Stimulated activated CD8-positive, alpha-beta memory T cell treated with anti-CD3 and anti-CD28 coated beads, Interleukin-4, amount 100 ng/mL, for 4 hours (primary cell): ENCODE measurements around the gene MAP1LC3B2.
"Not testable (repeated sequence)": the region's sequence is repeated elsewhere in the genome, so short reads cannot be mapped to it uniquely, and the experiment has no call there.

ENCODE experiments used
- DNase-seq, 2 donors: peaks; one replicate each; pipeline ENCODE4 v3.0.0-alpha.2; 2020; ENCODE audit warnings: low read depth in 2 of 2, low spot score in 1 of 2

Gene MAP1LC3B2

DNA sequence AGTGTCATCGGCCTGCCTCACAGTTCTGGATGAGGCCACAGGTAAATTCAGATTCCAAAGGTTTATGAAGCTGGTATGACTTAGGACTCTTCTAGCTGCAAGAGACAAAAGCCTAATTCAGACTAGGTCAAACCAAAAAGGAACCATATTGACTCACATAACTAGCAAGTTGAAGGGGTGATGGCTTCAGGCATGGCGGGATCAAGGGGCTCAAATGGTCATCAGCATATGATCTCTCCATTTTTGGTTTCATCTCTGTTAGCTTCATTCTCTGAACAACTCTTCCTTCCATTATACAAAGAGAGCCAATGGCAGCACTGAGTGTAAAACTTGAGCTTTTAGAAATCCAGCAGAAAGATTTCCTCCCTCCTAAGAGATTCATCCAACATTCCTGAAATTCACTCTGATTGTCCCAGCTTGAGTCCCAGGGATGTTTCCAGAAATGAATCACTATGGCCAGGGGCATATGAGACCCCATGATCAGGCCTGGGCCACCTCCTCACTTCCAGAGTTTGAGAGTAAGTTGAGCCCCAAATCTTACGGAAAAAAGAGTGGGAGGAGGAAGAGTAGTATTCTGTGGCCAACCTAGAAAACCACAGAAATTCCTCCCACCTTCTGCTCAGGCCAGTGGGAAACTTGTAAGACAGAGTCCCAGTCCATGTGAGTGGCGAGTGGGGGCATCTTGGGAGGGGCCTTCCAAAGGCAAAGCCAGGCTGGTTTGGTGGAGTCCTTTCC lies 2.0 kb upstream of the MAP1LC3B2 start:
- no peak for DNase-seq

DNA sequence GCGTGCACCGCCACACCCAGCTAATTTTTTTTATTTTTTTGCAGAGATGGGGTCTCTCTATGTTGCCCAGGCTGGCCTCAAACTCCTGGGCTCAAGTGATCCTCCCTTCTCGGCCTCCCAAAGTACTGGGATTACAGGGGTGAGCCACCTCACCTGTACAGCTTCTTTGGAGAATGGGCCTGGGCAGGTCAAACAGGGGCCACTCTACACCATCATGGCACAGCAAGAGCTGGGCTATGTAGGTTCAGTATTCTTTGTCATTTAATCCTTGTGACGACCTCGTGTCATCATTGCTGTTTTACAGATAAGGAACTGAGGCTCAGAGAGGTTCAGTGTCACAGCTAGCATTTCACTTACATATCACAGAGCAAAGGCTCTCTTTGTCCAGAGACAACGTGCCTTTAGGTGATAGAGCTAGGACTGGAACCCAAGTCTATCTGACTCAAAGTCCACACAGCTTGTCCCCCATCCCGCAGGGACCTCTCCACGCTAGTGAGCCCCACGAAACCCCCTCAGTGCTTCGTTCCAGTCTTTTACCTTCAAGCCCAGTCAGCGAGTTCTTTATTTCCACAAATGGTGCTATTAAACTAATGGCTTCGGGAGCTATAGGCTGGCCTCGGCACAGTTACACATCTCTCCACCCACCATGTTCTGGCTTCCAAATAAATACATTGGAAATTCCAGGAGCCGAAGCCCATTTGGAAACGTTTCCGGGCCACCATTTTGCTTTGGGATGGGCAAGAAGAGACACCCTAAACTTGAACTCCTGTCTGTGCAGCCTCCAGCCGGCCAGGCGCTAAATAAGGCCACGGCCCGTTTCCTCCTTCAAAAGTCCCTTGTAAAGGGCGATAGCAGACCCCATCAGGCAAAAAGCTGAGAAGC lies 660 bp upstream of the MAP1LC3B2 start:
- no peak for DNase-seq

DNA sequence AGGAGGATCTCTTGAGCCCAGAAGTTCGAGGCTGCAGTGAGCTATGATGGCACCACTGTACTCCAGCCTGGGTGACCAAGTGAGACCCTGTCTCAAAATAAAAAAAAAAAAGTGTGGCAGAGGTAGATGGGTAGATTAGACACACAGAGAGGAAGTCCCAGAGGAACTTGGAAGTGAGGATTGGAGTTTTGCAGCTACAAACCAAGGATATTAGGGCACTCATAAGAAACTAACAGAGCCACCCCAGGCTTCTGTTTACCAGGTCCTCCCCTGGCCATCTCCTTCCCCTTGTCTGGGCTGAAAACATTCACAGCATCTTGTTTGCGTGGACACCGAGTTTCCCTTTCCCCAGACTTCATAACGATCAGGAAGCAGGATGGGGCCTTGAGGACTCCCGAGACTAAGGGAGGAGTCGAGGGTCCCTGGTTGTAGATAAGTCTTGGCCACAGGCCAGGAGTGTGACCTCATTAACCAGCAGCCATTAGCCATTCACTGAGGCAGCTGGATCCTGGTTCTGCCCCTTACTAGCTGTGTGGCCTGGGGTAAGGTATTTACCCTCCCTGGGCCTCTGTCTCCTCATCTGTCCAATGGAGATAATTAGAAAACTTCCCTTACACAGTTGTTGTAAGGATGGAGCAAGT lies 2.1 kb downstream of the MAP1LC3B2 start:
- no peak for DNase-seq

DNA sequence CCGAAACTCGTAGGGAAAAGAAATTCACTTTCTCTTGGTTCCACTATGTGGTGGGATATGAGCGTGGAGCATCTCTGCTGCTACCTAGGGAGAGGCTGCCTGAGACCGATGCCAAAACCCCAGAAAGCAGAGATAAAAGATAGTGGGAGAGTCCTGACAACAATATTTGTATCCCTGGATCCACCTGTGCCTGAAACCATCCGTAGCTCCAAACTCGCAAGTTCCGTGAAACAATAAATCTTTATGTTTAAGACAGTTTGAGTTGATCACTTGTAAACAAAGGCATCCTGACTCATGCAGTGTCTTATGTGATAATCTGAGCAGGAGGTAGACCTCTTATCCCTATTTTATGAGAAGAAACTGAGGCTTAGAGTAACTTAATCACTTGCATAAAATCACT lies 2.9 kb downstream of the MAP1LC3B2 start:
- DNase-seq, result no peak

DNA sequence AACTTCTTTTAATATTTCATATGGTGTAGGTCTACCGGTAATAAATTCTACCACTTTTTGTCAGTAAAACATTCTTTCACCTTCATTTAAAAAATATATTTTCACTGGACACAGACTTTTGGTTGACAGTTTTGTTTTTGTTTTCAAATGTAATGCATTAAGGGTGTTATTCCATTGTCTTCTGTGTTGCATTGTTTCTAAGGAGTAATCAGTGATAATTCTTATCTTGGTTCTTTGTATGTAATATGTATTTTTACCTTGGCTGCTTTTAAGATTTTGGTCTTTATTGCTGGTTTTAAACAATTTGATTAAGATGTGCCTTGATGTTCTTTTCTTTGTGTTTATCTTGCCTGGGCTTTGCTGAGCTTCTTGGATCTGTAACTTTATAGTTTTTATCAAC lies 4.1 kb downstream of the MAP1LC3B2 start:
- no peak for DNase-seq

DNA sequence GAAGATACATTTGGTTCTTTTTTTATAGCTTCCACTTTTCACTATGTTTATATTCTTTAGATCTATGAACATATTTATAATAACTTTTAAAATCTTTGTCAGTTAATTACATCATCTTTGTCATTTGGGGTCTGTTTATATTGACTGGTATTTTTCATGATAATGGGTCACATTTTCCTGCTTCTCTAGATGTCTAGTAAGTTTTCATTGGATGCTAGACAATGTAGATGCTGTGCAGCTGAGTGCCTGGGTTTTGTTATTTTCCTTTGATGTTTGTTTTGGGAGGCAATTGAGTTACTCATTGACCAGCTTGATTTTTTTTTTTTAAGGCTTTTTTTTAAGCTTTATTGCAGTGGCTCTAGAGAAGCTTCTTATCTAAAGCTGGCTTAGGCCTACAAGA lies 4.9 kb downstream of the MAP1LC3B2 start:
- DNase-seq, result no peak

DNA sequence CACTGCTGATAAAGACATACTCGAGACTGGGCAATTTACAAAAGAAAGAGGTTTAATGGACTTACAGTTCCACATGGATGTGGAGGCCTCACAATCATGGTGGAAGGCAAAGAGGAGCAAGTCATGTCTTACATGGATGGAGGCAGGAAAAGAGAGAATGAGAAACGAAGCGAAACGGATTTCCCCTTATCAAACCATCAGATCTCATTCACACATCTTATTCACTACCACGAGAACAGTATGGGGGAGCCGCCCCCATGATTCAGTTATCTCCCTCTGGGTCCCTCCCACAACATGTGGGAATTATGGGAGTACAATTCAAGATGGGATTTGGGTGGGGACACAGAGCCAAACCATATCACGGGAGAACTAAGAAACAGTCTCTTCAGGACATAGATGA lies 6.0 kb downstream of the MAP1LC3B2 start:
- not testable (repeated sequence) for DNase-seq

DNA sequence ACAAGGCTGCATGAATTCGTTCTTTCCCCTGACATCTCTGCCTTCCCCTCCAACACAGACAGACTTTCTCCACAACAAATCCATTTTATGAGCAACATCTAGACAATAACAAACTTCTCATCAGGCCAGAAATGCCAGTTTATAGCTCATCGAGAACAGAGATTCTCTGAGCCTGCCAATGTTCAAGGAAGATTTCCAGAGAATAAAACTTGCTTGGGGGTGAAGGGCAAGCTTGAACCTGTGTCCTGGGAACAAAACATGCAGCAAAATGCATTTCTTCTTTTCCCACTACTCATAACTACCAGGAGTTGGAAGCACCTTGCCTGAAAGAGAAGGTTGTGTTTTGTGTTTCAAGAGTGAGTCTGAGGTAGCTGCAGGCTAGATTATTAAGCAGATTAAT lies 6.8 kb downstream of the MAP1LC3B2 start:
- no peak for DNase-seq

DNA sequence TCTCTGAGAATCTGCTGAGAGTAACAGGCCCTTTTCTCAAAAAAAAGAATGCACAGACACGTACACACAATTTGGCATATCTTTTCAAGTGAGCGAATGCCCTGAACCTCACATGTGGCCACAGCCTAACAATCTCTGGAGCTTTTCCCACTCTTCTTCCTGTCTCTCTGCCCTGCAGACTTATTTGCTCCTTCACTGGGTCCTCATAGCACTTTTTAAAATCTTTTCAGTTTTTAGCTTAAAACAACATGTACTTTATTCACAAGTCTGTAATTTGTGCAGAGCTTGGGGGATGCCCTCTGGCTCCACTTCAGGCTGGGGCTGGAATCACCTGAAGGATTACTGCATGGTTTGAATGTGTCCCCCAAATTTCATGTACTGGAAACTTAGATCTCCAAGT lies 9.0 kb downstream of the MAP1LC3B2 start:
- no peak for DNase-seq

DNA sequence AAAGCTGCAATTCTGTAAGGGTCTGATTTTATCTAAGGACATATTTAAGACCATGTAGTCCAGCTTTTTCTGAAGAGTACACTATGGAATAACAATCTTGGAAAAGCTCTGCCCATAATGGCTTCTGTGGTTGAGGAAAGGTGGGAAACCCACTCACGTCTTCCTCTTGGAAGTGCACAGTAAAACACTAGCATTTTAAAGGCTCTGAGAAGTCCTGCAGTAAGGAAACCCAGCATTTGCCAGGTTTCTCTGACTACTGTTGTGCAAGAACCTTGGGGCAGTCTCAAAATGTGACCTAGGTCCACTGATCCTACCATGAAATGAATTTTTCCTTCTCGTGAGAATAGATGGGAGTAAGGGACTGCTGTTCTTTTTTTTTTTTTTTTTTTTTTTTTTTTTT lies 11.9 kb downstream of the MAP1LC3B2 start:
- no peak for DNase-seq

DNA sequence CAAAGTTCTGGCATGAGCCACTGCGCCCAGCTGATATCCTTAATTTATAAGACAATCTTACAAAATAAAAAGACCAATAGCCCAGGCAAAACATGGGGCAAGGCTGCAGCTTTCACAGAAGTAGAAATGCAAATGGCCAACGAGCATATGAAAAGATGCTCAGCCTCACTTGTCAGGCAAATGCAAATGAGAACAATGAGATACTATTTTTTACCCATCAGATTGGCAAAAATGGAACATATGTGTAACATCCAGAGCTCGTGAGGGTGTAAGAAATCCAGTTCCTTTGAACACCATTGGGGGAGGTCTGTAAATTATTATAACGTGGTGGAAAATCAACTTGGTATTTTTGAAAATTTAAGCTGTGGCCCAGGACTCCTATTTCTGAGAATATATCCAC lies 14.6 kb downstream of the MAP1LC3B2 start:
- DNase-seq, result no peak

DNA sequence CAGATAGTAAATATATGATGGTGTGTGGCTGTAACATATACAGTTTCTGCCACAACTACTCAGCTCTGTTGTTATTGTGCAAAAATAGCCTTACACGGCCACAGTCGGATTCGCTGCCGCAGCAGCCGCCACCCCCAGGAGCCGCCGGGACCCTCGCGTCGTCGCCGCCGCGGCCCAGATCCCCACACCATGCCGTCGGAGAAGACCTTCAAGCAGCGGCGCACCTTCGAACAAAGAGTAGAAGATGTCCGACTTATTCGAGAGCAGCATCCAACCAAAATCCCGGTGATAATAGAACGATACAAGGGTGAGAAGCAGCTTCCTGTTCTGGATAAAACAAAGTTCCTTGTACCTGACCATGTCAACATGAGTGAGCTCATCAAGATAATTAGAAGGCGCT lies 16.6 kb downstream of the MAP1LC3B2 start:
- DNase-seq, result not testable (repeated sequence)

DNA sequence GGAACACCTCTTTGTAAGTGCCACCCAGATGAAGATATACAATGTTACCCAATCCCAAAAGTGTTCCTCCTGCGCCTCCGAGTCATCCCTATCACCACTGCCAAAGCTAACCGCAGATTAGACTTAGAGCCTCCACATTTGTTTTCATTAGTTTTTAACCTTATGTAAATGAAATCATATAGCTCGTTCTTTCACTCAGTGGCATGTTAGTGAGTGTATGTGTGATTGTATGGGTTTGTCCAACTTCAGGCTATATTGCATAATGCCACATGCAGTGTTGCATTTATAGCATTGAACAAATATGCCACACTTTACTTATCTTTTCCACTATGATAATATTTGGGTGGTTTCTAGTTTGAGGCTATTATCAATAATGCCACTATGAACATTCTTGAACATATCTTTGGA lies 18.0 kb downstream of the MAP1LC3B2 start:
- no peak for DNase-seq

DNA sequence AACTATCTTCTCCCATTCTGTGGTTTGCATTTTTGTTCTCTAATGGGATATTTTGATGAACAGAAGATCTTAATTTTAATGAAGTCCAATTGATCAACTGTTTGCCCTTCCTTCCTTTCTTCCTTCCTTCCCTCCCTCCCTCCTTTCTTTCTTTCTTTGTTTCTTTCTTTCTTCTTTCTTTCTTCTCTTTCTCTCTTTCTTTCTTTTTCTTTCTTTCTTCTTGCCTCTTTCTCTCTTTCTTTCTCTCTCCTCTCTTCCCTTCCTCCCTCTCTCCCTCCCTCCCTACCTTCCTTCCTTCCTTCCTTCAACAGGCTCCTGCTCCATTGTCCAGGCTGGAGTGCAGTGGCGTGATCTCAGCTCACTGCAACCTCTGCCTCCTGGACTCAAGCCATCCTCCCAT lies 18.9 kb downstream of the MAP1LC3B2 start:
- DNase-seq, result no peak

DNA sequence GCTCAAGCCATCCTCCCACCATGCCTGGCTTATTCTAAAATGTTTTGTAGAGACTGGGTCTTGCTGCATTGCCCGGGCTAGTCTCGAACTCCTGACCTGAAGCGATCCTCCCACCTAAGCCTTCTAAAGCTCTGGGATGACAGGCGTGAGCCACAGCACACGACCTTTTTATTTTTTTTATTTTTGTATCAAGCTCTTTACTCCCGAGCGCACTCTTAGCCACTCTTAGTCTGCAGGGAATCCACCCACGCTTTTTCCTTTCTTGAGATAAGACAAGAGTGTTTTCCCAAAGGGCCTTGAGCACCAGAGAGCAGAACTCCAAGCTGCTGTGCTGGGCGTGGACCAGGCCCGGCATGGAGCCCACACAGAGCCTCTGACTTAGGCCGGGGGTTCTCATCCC lies 23.4 kb downstream of the MAP1LC3B2 start:
- no peak for DNase-seq

DNA sequence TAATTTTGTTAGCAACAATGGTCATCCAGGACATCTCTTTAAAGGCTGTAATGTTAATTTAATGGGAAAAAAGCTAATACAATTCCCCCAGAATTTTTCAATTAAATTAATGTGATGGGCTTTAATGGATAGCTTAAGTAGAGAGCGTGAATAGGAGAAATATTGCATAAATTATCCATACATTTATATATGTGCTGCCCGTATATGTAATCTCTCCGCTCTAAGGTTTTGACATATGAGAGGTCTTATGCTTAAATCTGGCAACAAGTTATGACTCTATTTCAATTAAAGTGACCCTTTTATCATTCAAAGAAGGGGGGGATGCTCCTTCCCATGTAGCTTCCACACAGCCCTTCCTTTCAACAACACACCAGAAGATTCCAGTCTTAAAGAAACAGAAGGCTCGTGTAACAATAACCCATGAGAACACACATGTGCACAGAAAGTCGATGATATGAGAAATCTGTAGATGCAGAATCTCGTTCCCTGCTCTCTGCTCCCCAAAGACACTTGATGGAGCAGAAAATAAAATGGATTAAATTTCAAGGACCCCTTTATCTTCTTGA lies 24.0 kb downstream of the MAP1LC3B2 start:
- no peak for DNase-seq

DNA sequence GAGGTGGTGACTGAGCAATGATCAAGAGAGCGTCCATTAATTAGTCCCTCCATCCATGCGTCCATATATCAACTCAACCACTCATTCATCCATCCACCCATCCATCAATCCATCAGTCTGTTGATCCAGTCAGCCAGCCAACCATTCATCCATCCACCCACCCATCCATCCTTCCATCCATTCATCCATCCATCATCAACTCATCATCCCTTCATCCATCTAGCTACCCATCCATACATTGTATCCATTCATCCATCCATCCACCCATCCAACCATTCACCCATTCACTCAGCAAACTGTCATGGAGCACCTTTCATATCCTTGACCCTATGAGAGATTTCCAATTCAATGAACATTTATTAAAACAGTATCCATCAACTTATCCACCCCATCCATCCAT lies 28.1 kb downstream of the MAP1LC3B2 start:
- DNase-seq, result no peak

DNA sequence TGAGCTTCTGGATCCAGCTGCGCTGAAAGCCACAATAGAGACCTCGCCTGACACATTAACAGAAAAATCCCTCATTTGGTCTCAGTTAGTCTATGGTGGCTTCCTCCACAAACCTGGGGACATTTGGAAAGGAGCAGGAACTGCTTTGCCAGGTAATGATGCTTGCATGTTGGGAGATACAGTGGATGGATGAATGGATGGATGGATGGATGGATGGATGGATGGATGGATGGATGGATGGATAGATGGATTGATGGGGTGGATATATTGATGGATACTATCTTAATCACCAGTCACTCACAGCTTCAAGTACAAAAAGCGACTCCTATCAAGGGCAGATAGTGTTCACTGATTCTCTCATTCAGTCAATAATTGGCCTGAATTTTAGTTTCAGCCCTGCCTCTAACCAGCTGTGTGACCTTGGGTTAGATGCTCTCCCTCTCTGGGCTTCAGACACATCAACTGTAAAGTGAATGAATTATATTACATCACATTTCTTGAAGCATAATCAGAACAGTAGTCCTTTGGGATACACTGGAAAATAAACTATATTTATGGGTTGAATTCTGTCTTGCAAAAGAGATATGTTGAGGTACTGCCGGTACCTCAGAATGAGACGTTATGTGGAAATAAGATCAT lies 29.3 kb downstream of the MAP1LC3B2 start:
- no peak for DNase-seq

DNA sequence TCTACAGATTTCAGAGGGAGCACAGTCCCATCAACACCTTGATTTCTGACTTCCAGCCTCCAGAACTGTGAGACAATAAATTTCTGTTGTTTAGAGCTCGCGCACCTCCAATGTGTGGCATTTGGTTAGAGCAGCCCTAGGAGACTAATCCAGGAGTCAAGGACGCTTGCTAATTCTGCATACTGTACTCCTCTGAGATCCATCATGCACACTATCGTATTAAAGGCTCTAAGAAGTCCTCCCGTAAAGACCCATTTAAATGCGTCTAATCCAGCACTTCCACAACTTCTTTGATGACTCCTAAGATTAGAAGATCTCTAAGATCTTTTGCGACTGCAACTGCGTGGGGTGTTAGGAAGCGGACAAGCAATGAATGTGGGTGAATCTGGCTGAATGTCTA lies 30.4 kb downstream of the MAP1LC3B2 start:
- DNase-seq, result no peak

DNA sequence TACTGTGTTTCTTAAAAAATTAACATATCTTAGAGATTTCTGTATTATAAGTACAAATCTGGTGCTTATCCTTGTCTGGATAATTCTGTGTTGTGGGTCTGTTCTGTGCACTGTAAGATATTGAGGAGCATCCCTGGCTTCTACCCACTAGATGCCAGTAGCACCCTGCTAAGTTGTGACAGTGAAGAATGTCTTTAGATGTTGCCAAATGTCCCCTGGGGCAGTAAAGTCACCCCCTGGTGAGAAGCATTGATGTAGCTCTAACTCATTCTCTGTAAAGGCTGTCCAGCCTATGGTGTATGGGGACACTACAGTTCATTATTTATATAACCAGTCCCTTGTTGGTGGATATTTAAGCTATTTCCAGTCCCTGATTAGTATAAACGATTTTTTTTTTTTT lies 31.4 kb downstream of the MAP1LC3B2 start:
- DNase-seq, result no peak
